Loucy (cell line): ENCODE data around the gene IFTAP.

Source experiments
- H2AFZ ChIP-seq: fragments of 200-600 bp; sonication (generic); 2 replicates; pipeline ENCODE4 v1.6.0; 2016; ENCODE audit warnings: antibody characterized with exemption, mild to moderate bottlenecking, low read length, moderate library complexity
- H3F3A ChIP-seq: fragments of 200-600 bp; 2 replicates; pipeline ENCODE4 v1.6.0; 2016; ENCODE audit warnings: antibody characterized with exemption, low read depth, mild to moderate bottlenecking
- H3K27me3 ChIP-seq: fragments of 200-600 bp; sonication (generic); 2 replicates; pipeline ENCODE4 v1.6.1; 2014; ENCODE audit warnings: low read length, mild to moderate bottlenecking; ENCODE audit not compliant: insufficient read depth, poor library complexity, severe bottlenecking
- H3K36me3 ChIP-seq: fragments of 200-600 bp; sonication (generic); 2 replicates; pipeline ENCODE4 v1.6.1; 2016; ENCODE audit warnings: low read length; ENCODE audit not compliant: insufficient read depth
- H3K4me1 ChIP-seq: fragments of 200-600 bp; sonication (generic); 2 replicates; pipeline ENCODE4 v1.5.1; 2014; ENCODE audit warnings: low read length, mild to moderate bottlenecking; ENCODE audit not compliant: insufficient read depth, poor library complexity, severe bottlenecking
- H3K4me2 ChIP-seq: fragments of 200-600 bp; sonication (generic); 2 replicates; pipeline ENCODE4 v1.6.0; 2014; ENCODE audit warnings: antibody characterized with exemption, low read length, low read depth, mild to moderate bottlenecking; ENCODE audit not compliant: poor library complexity, severe bottlenecking
- H3K4me3 ChIP-seq: fragments of 200-600 bp; sonication (generic); 2 replicates; pipeline ENCODE4 v1.5.1; 2014; ENCODE audit warnings: low read length, mild to moderate bottlenecking, mixed read lengths; ENCODE audit not compliant: poor library complexity, severe bottlenecking
- H3K79me2 ChIP-seq: fragments of 200-600 bp; sonication (generic); 2 replicates; pipeline ENCODE4 v1.6.1; 2014; ENCODE audit warnings: low read length; ENCODE audit not compliant: insufficient read depth
- H3K9ac ChIP-seq: fragments of 200-600 bp; sonication (generic); 2 replicates; pipeline ENCODE4 v1.6.0; 2014; ENCODE audit warnings: mild to moderate bottlenecking, low read depth, low read length, moderate library complexity; ENCODE audit not compliant: poor library complexity, severe bottlenecking
- H3K9me2 ChIP-seq: fragments of 200-600 bp; sonication (generic); replicated peaks from 2 replicates; pipeline ENCODE4 v1.6.1; 2016; ENCODE audit warnings: low read depth, low read length, mixed read lengths
- H3K9me3 ChIP-seq: fragments of 200-600 bp; sonication (generic); 2 replicates; pipeline ENCODE4 v1.6.1; 2014; ENCODE audit warnings: mild to moderate bottlenecking, antibody characterized with exemption, low read length, low read depth; ENCODE audit not compliant: insufficient read depth
- H4K20me1 ChIP-seq: fragments of 200-600 bp; sonication (generic); 2 replicates; pipeline ENCODE4 v1.6.0; 2014; ENCODE audit warnings: antibody characterized with exemption, low read length, mild to moderate bottlenecking; ENCODE audit not compliant: insufficient read depth, poor library complexity, severe bottlenecking
- CTCF ChIP-seq: fragments of 200-600 bp; sonication (generic); conservative IDR thresholded peaks from 2 replicates; pipeline ENCODE4 v1.5.1; 2014; ENCODE audit warnings: mild to moderate bottlenecking, antibody characterized with exemption, low read length
- EZH2phosphoT487 ChIP-seq: fragments of 200-600 bp; IDR thresholded peaks from 2 replicates; pipeline ENCODE4 v1.6.1; 2018; ENCODE audit warnings: antibody characterized with exemption, mild to moderate bottlenecking, moderate library complexity, borderline replicate concordance

The IFTAP gene

DNA sequence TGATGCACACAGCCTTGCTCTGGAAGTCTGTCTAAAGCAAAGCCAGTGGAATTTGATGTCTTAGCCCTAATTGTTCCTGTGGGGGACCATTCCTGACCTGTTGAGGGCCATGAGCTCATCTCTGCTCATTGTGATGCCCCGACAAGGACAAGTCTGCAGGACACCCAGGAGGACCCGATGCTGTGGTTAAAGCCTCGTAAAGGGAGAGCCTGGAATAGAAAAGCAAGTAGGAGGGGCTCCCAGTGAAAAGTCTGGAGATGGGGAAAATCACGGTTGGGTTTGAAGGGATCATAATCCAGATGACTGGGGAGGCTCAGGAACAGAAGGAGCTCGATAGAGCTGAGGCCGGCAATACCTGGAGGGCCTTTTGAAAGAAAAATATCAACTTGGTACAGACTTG, 102.2 kb downstream of the IFTAP start:
- H3K9ac ChIP-seq: no peak overlapping the region
- no peaks in the 10 kb centered on the region for H3K27me3 ChIP-seq
- H3K4me1 ChIP-seq: peaks cover 19% of the 10 kb centered on the region
- no peak overlapping the region for H2AFZ ChIP-seq
- H4K20me1 ChIP-seq: no peaks in the 10 kb centered on the region
- H3F3A ChIP-seq: no peaks in the 10 kb centered on the region
- H3K9me2 ChIP-seq: no peaks in the 10 kb centered on the region
- TF ChIP-seq EZH2phosphoT487 (no peak), CTCF (no peak)
- no peaks in the 10 kb centered on the region for H3K79me2 ChIP-seq
- H3K9me3 ChIP-seq: no peaks in the 10 kb centered on the region
- H3K4me2 ChIP-seq: no peak overlapping the region
- H3K4me3 ChIP-seq: no peak overlapping the region
- no peaks in the 10 kb centered on the region for H3K36me3 ChIP-seq

- peaks cover 15% of the 10 kb centered on the region for H3K4me1 ChIP-seq
- no peaks in the 10 kb centered on the region for H3K9me2 ChIP-seq
- no peak for TF ChIP-seq CTCF
- TF ChIP-seq EZH2phosphoT487: no peak
- peak overlapping the region; percentile 31 for H3K4me2 ChIP-seq
- no peaks in the 10 kb centered on the region for H3K36me3 ChIP-seq
- H2AFZ ChIP-seq: no peak overlapping the region
- H3K9ac ChIP-seq: peak overlapping the region; percentile 52
- no peaks in the 10 kb centered on the region for H3F3A ChIP-seq
- H3K27me3 ChIP-seq: no peaks in the 10 kb centered on the region
- H3K79me2 ChIP-seq: no peaks in the 10 kb centered on the region
- no peaks in the 10 kb centered on the region for H4K20me1 ChIP-seq
- no peak overlapping the region for H3K4me3 ChIP-seq
- no peaks in the 10 kb centered on the region for H3K9me3 ChIP-seq
Measured at GRCh38 chr11:36699271-36699670, 105.0 kb downstream of the IFTAP start.

GRCh38 chr11:36700246-36700645, 105.9 kb downstream of the IFTAP start:
- Histone ChIP-seq H3K79me2 (no peaks in the 10 kb centered on the region), H3K9ac (peak overlapping the region; percentile 52), H3F3A (no peaks in the 10 kb centered on the region), H3K36me3 (no peaks in the 10 kb centered on the region), H3K4me3 (no peak overlapping the region), H3K9me2 (no peaks in the 10 kb centered on the region), H2AFZ (no peak overlapping the region), H3K9me3 (no peaks in the 10 kb centered on the region), H3K4me1 (peaks cover 15% of the 10 kb centered on the region), H3K4me2 (no peak overlapping the region), H4K20me1 (no peaks in the 10 kb centered on the region), H3K27me3 (no peaks in the 10 kb centered on the region)
- no peak for TF ChIP-seq EZH2phosphoT487
- no peak for TF ChIP-seq CTCF
